GM21529 (cell line): Measurements from ENCODE around the gene CPA2.

ENCODE experiments used
- ATAC-seq: cut with Tn5 transposase; IDR thresholded peaks from one replicate; pipeline ENCODE4 v1.9.1; 2021; ENCODE audit not compliant: unreplicated experiment

Gene CPA2

DNA sequence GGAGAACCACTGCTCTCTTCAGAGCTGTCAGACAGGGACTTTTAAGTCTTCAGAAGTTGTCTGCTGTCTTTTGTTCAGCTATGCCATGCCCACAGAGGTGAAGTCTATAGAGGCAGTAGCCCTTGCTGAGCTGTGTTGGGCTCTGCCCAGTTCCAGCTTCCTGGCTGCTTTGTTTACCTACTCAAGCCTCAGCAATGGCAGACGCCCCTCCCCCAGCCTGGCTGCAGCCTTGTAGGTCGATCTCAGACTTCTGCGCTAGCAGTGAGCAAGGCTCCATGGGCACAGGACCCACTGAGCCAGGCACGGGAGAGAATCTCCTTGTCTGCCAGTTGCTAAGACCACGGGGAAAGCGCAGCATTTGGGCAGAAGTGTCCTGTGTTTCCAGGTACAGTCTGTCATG lies 12.1 kb upstream of the CPA2 start:
- no peak for ATAC-seq

DNA sequence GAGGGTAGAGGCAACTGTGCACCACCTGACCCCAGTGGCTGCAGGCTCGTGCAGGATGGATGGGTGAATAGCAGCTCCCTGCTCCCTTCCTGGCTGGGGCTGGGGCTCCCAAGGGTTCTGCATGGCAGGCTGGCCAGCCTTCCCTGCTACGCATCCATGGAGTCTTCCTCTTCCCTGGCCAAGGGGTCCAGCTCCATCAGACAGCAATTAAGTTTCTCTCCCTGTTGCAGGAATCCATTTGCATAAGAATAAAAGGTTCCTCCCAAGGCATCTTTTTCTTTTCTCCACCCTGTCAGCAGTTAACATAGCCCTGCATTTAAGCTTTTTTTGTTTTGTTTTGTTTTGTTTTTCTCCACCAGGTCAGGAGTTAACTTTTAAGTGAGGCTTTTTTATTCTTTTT lies 10.0 kb upstream of the CPA2 start:
- ATAC-seq, result no peak

DNA sequence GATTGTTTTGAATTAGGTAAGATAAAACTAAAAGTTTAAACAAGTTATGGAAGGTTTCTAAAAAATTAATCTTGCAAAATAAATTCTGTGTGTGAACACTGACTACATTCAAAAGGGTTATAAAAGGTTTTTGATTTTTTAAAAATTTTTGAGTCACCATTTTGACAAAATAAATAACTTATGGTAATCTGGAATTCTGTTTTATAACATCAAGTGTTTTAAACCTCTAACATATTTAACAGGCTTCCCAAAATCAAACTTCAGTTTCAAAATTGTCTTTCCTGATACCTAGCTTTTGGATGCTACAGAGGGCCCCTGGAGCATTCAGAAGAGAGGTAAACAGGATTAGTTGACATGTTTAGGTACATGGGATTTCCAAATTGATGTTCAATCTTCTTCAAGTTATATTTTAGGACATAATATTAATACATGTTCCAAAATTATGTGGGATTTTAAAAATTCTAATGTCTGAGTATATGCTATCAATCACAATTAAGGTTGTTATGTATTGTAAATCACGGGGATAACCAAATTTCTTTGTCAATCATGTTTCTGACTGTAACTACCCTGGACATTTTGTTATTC lies 8.1 kb upstream of the CPA2 start:
- ATAC-seq, result no peak

DNA sequence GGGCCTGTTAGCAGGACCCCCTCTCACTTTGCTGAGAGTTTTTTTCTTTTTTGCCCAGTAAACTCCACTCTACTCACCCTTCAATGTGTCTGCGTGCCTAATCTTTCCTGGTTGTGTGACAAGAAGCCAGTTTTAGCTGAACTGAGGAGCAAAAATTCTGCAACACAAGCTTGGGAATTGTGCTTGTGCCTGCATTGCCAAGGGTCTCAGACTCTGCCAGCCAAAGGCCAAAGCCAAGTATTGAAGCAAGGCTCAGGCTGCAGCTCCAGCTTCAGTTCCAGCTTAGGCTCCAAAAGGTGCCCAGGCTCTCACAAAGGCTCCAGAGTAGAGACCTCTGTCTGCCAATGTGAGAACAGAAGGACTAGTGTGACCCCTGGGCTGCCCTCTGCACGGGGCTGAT lies 4.2 kb upstream of the CPA2 start:
- ATAC-seq, result no peak

DNA sequence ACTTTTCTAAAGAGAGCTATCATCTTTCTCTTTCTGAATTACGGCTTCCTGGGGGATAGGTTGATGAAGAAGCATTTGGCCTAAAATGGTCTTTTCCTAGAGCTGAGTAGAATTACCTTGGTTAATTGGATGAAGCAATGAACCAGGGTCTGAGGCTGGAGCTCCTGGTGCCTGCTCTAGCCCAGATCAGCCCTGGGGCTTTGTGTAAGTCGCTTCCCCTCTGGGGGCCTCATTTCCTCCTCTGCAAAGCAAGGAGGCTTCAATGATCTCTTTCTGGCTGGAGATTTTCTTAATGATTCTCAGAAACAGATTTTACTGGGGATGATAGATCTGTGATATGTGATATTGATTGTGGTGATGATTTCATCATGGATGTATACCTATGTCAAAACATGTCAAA lies 3.5 kb upstream of the CPA2 start:
- ATAC-seq, result no peak

DNA sequence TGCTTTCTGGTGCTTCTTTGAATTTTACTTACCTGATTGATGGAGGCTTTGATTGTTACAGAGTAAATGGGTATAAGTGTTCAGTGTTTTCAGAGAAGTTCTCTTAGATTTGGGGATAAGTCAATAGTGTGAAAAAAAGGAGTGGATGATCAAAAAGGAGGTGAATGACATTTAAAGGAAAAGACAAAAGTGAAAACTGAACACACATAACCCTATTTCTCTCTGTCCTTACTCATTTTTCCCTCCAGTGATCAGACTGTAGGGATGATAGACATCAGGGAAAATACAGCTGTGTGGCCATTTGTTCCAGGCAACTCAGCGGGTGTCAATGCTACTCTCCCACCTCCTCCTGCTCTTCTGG lies 278 bp downstream of the CPA2 start:
- no peak for ATAC-seq

DNA sequence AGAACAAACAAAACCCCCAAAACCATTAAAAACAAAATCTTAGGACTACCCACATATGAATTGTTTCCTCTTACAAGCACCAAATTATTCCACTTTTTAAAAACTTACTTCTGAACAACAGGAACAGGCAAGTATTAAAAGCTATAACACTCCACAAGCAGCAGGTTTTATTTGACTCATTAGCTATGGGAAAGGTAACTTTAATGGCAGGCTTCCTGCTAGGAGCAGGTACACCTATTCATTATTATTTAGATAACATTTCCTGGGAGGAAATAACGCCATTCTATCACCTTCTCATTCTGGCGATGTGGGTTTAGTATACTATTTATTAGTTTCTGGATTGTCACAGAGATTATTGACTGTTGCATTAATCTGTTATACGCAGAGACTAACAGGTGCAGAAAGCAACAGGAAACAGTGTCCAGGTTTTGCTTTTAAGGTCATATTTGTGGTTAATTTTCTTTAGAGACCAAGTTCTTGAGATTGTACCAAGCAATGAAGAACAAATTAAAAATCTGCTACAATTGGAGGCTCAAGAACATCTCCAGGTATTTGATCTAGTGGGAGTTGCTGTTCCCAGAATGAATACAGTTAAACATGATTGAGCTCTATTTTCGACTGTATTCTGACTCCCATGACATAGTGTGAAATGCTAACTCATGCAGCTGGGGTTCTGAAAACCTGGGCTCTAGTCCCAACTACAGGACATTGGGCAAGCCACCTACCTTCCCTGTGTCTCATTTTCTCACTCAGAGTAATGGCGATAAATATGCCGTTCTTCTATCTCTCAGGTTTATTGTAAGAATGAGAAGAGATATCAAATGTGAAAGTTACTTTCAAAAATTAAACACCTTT lies 2.0 kb downstream of the CPA2 start:
- no peak for ATAC-seq

DNA sequence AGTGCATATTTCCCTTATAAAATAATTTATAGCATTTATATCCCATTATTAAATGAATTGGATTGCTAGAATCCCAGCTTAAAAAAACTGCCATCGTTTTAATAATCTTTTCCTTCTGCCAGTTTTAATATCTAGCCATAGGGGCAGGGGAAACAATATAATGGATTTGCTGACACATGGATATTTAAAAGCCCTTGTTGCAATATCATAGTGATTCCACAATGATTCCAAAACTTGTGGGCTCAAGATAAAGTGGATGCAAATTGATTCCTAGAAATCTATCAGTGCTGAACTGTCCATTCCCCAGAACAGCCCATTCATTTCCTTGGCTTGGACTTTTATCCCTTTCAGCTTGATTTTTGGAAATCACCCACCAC lies 2.6 kb downstream of the CPA2 start:
- ATAC-seq, result no peak

DNA sequence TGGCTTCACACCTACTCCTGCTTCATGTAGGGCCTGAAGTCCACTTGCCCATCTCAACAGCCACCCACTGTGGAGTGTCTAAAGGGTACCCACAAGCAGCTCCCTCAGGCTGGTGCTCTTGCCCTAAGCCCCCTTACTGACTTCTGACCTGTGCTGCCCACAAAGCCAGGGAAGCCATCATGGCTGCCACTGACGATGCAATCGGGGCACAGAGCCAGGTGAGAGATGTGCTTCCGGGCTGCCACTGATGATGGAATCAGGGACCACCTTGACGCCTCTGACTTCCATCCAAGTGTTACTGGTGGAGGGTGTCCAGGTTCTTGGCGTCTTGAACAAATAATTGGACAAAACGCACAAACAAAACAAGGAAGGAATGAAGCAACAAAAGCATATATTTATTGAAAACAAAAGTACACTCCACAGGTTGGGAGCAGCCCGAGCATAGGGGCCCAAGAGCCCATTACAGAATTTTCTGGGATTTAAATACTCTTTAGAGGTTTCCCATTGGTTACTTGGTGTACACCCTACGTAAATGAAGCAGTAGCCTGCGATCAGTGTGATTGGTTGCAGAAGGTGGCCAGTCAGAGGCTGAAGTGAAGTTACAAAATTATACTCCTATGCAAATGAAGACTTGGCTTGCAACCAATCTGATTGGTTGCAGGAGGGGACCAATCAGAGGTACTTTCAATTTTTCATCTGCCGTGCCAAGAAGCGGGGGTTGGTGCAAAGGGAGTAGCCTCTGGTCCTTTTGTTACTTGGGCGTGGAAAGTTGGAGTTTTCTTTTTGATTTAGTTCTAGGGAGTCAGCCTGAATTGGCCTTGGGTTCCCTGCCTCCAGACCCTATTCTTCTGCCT lies 4.5 kb downstream of the CPA2 start:
- ATAC-seq, result no peak

DNA sequence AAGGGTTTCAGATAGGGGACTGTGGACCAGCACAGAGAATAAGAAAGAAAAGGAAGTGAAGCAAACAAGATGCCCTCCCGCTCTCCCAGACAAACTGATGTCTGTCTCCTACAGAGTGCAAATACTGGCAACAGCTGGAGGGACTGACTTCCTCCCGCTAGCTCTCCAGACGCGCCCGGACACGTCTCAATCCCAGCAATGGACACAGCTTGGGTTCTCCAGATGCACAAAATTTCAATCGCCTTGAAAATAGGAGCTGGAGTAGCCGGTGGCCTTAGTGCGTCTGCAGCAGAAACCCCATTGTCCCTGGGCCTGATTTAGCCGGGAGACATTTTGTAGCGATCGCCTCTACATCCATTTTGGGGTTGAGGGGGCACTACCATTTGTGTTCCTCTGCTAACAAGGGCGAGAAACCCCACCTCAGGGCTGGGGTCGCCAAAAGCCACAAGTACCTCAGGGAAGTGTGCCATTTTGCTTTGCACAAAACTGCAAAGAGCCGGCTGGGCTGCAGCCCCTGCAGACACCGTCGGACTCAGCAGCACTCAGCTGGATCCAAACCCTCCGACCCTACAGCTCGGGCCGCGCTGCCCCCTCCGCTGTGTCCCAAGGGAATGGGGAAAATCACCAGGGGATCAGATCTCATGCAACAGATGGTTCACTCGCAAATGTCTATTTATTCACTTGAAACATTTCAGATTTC lies 5.9 kb downstream of the CPA2 start:
- ATAC-seq, result no peak

DNA sequence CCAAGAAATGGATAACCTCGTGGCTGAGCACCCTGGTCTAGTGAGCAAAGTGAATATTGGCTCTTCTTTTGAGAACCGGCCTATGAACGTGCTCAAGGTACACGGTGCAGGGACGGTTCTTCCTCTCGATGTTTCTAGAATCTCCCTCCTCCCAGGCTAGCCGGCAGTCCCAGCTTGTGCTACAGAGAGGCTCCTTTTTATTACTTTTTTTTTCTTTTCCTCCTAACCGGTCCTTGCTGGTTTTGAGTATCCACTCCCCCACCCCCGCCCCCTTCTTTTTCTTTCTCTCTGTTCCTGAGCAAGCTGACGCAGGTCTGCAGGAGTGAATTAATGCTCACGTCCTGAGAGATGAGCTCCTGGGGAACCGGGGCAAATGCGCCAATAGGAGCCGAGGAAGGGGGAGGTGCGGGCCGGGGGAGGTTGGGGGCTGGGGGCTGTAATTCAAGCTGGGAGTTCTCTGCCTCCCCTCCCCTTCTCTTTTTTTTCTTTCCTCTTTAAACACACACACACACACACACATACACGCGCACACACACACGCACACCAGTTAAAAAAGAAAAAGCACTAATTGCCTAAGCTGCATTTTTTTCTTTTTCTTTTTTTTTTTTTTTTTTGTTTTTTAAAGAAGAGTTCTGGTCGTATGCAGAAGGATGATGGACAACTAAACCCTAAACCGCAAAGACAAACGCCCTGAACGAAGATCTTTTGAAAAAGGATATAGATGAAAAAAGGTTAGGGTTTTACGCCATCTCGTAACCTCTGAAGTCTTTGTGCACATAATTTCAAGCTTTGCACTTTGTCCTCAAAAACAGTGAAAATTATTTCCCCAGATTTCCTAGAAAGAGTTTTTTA lies 6.6 kb downstream of the CPA2 start:
- ATAC-seq, result no peak

DNA sequence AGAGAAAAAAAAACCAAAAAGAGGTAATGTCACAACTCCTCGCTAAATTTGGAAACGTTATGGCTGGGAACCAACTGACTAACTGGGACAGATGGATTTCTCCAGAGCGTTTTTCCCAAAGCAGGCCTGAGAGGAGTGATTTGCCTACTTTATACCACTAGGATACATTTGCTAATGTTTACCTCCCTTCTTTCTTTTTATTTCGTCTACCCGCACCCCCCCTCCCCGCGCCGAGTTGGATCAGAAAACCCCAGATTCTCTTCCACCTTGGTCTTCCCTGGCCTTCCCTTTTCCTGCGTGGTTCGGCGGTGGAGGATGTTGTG lies 7.2 kb downstream of the CPA2 start:
- ATAC-seq, result no peak

DNA sequence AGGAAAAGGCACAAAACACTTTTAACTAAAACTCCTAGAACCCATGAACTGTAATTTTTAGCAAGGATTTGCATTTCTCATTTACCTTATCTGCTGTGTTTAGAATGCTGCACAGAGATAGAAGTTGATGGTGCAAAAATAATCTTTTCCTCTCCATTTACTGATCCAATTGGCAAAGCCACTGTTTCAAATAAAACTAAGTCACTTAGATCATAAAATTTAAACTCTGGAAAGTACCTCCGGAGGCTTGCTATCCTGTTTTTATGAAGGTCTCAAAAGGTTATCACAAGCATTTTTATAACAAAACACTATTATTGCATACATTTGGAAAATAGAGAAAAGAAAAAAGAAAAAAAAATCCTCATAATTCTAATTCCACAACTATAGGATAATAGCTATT lies 7.6 kb downstream of the CPA2 start:
- no peak for ATAC-seq

DNA sequence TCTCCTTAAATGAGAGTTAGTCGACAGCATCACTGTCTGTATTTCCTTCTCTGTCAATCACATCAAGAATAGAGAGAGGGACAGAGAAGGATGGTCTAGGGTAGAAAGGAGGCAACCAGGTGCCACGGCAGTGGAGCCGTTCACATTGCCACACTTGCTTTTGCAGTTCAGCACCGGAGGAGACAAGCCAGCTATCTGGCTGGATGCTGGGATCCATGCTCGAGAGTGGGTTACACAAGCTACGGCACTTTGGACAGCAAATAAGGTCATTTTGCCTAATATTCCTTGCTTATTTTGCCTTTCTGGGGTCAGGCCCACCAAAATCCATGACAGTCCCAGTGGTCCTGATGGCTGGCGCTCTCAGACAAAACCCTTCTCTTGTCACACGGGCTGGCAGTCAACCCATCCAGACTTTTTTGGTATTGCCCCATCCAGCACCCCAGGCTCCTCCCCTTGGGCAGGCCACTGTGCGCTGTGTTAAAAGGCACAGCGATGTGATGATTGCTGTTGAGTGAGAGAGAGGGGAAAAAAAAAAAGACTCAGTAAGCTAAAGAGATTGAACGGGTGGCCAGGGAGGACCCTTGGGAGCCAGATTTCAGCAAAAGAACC lies 8.4 kb downstream of the CPA2 start:
- ATAC-seq, result no peak

DNA sequence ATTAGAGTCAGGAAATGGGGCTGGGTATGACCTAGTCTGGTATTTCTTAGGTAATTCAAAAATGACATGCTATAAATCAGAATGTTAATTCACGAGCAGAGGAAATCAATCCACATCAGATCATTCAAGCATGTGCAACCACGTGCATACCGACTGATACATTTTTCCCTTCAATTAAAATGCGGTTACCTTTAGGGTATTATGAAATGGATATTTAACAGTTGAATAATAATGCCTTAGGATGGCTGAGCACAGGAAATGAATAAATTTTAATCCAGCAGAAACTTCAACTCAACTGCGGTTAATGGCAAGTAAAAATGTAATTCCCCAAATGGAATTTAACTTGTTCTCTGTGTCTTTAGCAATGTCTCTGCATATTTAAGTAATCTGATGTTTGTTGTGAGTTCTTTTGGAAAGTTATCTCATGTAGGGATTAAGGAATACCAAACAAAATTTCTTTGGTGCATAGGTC lies 9.2 kb downstream of the CPA2 start:
- ATAC-seq, result no peak

DNA sequence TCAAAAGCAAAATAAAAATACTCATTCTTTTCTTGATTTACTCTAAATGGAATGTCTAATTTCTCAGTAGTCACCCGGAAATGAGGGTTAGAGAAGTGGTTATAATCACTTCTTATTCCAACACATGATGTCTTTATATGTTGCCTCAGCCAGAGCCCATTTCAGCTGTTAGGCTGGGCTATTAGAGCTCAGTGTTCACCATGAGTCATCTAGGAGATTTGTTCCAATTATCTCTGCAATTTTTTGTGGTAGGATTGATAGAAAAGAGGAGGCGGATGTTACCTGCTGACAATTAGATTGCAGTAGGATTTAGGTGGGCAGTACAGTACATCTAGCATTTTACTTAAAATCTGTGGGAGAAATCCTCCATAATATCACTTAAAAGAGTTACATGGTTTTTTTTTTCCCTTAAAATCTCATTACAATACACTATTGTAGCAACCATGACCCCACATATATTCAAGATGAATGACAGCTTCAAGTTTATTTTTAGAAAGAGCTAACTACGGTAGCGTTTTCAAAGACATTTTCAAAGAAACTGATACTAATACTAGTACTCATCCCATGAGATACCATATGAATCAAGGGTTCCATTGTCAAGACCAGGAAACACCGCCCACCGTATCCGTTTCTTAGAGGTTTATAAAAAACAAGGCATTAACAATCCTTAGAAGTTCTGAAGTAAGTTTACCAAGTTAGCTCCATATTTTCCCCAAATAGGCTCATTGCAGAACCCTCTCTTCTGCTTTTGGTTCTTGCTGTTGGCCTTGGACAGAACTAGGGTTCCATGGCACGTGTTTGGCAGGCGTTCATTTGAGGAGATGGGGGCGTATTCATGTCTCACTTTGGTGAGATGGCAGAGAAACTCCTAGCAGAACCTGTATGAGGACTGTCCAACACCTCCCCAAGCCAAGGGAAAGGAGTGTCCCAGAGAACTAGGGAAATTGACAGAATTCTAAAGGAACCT lies 10.4 kb downstream of the CPA2 start:
- no peak for ATAC-seq

DNA sequence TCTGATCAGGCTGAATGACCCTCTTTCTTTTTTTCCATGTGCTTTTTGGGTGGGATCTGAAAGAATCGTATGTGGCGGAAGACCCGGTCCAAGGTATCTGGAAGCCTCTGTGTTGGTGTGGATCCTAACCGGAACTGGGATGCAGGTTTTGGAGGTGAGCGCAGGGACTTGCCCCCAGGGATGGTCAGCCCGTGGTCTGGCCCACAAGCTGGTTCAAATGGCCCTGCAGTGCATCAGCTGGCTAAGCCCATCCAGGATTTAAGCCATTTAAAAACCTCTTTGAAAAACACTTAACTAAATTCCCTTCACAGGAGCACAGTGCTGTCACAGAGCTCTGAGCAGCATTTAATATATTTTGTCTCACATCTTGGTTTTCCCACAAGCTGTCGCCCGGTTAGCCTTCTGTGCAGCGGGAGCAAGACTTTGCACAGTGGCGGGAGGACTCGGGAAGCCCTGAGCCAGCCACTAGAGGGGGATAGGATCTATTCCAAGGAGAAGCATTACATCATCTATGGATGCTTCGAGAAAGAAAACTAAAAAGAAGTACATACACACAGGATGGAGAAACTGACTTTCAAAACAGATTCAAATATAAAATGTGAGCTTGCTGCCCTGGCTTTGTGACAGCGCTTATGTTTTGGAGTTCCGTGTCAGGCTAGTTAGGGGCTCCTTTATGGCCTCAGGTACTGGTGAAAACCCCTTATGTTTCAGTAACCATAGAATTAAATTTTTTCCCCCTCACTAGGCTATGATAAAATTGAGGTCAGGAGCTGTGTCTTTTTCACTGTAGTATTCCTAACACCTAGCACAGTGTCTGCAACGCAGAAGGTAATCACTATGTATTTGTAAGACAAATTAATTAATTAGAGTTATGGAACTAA lies 11.3 kb downstream of the CPA2 start:
- ATAC-seq, result no peak

DNA sequence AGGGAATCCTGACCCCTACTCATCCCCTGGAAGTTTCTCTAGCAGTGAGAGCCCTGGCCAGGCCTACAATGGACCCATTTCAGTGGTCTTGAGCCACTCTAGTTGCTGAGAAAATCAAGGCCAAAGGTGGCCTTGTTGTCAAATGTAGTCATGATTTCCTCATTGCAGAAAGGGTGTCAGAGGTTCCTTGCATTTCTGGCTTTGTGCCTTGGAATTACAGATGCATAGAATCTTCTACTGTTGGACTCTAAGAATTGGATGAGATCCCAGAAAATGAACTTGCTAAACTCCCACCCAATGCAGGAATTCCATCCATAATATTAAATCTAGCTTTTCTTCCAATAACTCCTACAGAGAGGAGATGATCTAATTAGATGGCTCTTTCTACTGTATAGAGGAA lies 12.2 kb downstream of the CPA2 start:
- ATAC-seq, result no peak
